Stomach (tissue), 4 donors: Measurements from ENCODE around the gene STAT6.

Experiments used
- CTCF ChIP-seq, 7 experiments: fragments of 450-650 bp in 4 of 7; fragments of 200-600 bp in 3 of 7; sonication (generic) in 3 of 7; IDR thresholded peaks; one replicate each; pipeline ENCODE4 v1.5.1; 2016 to 2019; ENCODE audit warnings: antibody characterized with exemption in 7 of 7, control low read depth in 2 of 7, mild to moderate bottlenecking in 1 of 7
- EP300 ChIP-seq: sonication (generic); formaldehyde crosslinking; IDR thresholded peaks from one replicate; pipeline ENCODE4 v1.6.1; 2017; ENCODE audit warnings: antibody characterized with exemption
- POLR2A ChIP-seq, 4 donors: fragments of 450-650 bp; IDR thresholded peaks; one replicate each; pipeline ENCODE4 v1.6.1; 2016; ENCODE audit warnings: antibody characterized with exemption in 4 of 4, control low read depth in 2 of 4, mild to moderate bottlenecking in 1 of 4, moderate library complexity in 1 of 4

- TF ChIP-seq CTCF (IDR thresholded peaks at IDR 0.05) (no peak), EP300 (no peak), POLR2A (IDR thresholded peaks at IDR 0.05) (no peak)
Measured at GRCh38 chr12:57145460-57146059, 34.4 kb upstream of the STAT6 start.
